SK-N-SH (cell line): ENCODE measurements around the gene RASGRF1. TPM values are rescaled to one million over a fixed set of nuclear protein-coding genes. Genes with fewer than 3 reads are reported as not detected.

Source experiments
- CTCF ChIA-PET: fragments of 300-600, 350-600 bp; formaldehyde crosslinking; extraction: SDS; loops from one replicate; lab custom pipeline; 2021; lab: Yijun Ruan, JAX
- POLR2A ChIA-PET: fragments of 350-600 bp; sonication (Branson Sonifier 250); formaldehyde crosslinking; extraction: SDS; loops from one replicate; lab custom pipeline; 2020; ENCODE audit warnings: antibody characterized with exemption, inconsistent platforms; lab: Yijun Ruan, JAX
- DNase-seq: peaks from one replicate; pipeline ENCODE4 v3.0.0; 2012
- H2AFZ ChIP-seq: fragments of 200-600 bp; sonication (generic); 2 replicates; pipeline ENCODE4 v1.8.1; 2016; ENCODE audit warnings: antibody characterized with exemption, mild to moderate bottlenecking, low read depth
- H3F3A ChIP-seq: fragments of 200-600 bp; sonication (generic); replicated peaks from 2 replicates; pipeline ENCODE3; 2016; ENCODE audit warnings: antibody characterized with exemption, mild to moderate bottlenecking; ENCODE audit not compliant: insufficient read depth
- H3K27ac ChIP-seq, 2 experiments: fragments of 200-500 bp in 1 of 2; fragments of 200-600 bp in 1 of 2; sonication (Bioruptor generic) in 1 of 2; sonication (generic), shearing (Covaris generic) in 1 of 2; 2 replicates each; pipeline versions ENCODE4 v1.5.1 to v1.6.1; 2014 to 2016; ENCODE audit warnings: low read depth in 2 of 2, inconsistent platforms in 1 of 2, low read length in 1 of 2, mild to moderate bottlenecking in 1 of 2, mixed read lengths in 1 of 2
- H3K27me3 ChIP-seq: fragments of 200-600 bp; sonication (generic), shearing (Covaris generic); 2 replicates; pipeline ENCODE4 v1.6.1; 2016; ENCODE audit warnings: mixed run types; ENCODE audit not compliant: insufficient read depth
- H3K36me3 ChIP-seq, 2 experiments: fragments of 200-500 bp in 1 of 2; fragments of 200-600 bp in 1 of 2; sonication (Bioruptor generic) in 1 of 2; sonication (generic) in 1 of 2; replicated peaks in 1 of 2; 2 replicates each; pipeline versions ENCODE3 to v1.5.1; 2014 to 2016; ENCODE audit warnings: low read length in 1 of 2, mild to moderate bottlenecking in 1 of 2; ENCODE audit not compliant: insufficient read depth in 2 of 2, control insufficient read depth in 1 of 2
- H3K4me1 ChIP-seq, 2 experiments: fragments of 200-500 bp in 1 of 2; fragments of 200-600 bp in 1 of 2; sonication (Bioruptor generic) in 1 of 2; sonication (generic), shearing (Covaris generic) in 1 of 2; 2 replicates each; pipeline versions ENCODE4 v1.5.1 to v1.6.1; 2014 to 2016; ENCODE audit warnings: low read depth in 1 of 2, low read length in 1 of 2, mixed run types in 1 of 2; ENCODE audit not compliant: insufficient read depth in 2 of 2, control insufficient read depth in 1 of 2
- H3K4me2 ChIP-seq: fragments of 200-600 bp; sonication (generic), shearing (Covaris generic); 2 replicates; pipeline ENCODE4 v1.6.1; 2017; ENCODE audit warnings: mixed run types
- H3K4me3 ChIP-seq, 2 experiments: fragments of 200-500 bp in 1 of 2; fragments of 200-600 bp in 1 of 2; sonication (Bioruptor generic) in 1 of 2; sonication (generic), shearing (Covaris generic) in 1 of 2; 2 replicates each; pipeline versions ENCODE4 v1.5.1 to v1.8.1; 2014 to 2016; ENCODE audit warnings: low read depth in 2 of 2, inconsistent platforms in 1 of 2, low read length in 1 of 2, mild to moderate bottlenecking in 1 of 2, mixed read lengths in 1 of 2, moderate library complexity in 1 of 2
- H3K79me2 ChIP-seq: fragments of 200-600 bp; sonication (generic); 2 replicates; pipeline ENCODE4 v1.8.1; 2017; ENCODE audit warnings: mild to moderate bottlenecking; ENCODE audit not compliant: insufficient read depth
- H3K9ac ChIP-seq: fragments of 200-600 bp; sonication (generic); 2 replicates; pipeline ENCODE4 v1.6.1; 2017; ENCODE audit warnings: mixed run types
- H3K9me2 ChIP-seq: fragments of 200-600 bp; sonication (generic); 2 replicates; pipeline ENCODE4 v1.6.1; 2017; ENCODE audit warnings: mixed run types
- H3K9me3 ChIP-seq: fragments of 200-600 bp; sonication (generic); 2 replicates; pipeline ENCODE4 v1.6.1; 2017; ENCODE audit warnings: mixed run types, mild to moderate bottlenecking, moderate library complexity
- H4K20me1 ChIP-seq: fragments of 200-600 bp; sonication (generic); 2 replicates; pipeline ENCODE4 v1.6.1; 2017; ENCODE audit warnings: mild to moderate bottlenecking, mixed run types; ENCODE audit not compliant: insufficient read depth
- EP300 ChIP-seq, 2 experiments: IDR thresholded peaks; 2 replicates each; pipeline versions ENCODE4 v1.4.0 to v1.6.1; 2012; ENCODE audit warnings: borderline replicate concordance in 1 of 2, low read depth in 1 of 2, low read length in 1 of 2
- FOSL2 ChIP-seq: IDR thresholded peaks from 2 replicates; pipeline ENCODE4 v1.4.0; 2012; ENCODE audit warnings: low read depth, mild to moderate bottlenecking, moderate library complexity, borderline replicate concordance
- FOXM1 ChIP-seq: IDR thresholded peaks from 2 replicates; pipeline ENCODE4 v1.4.0; 2012; ENCODE audit warnings: low read depth, mild to moderate bottlenecking
- IRF3 ChIP-seq: fragments of 150-350 bp; IDR thresholded peaks from 2 replicates; pipeline ENCODE4 v1.6.1; 2016; ENCODE audit warnings: mild to moderate bottlenecking, low read depth, low read length
- JUND ChIP-seq: IDR thresholded peaks from 2 replicates; pipeline ENCODE4 v1.4.0; 2012
- MAX ChIP-seq: IDR thresholded peaks from 2 replicates; pipeline ENCODE4 v1.4.0; 2012; ENCODE audit warnings: low read depth
- MEF2A ChIP-seq: IDR thresholded peaks from 2 replicates; pipeline ENCODE4 v1.4.0; 2012; ENCODE audit warnings: low read depth, borderline replicate concordance
- MXI1 ChIP-seq: IDR thresholded peaks from 2 replicates; pipeline ENCODE4 v1.6.1; 2012; ENCODE audit warnings: mild to moderate bottlenecking, low read depth, low read length, improper control_type of control experiment
- RAD21 ChIP-seq: IDR thresholded peaks from 2 replicates; pipeline ENCODE4 v1.6.1; 2012; ENCODE audit warnings: mild to moderate bottlenecking, low read length
- REST ChIP-seq: IDR thresholded peaks from 2 replicates; pipeline ENCODE4 v1.6.1; 2012; ENCODE audit warnings: mild to moderate bottlenecking, low read depth, low read length, moderate library complexity
- RXRA ChIP-seq: IDR thresholded peaks from 2 replicates; pipeline ENCODE4 v1.4.0; 2012; ENCODE audit warnings: low read depth, mild to moderate bottlenecking, borderline replicate concordance
- SMC3 ChIP-seq: IDR thresholded peaks from 2 replicates; pipeline ENCODE4 v1.6.1; 2012; ENCODE audit warnings: low read depth, low read length, improper control_type of control experiment
- TCF12 ChIP-seq: IDR thresholded peaks from 2 replicates; pipeline ENCODE4 v1.4.0; 2012
- USF2 ChIP-seq: fragments of 150-350 bp; IDR thresholded peaks from 2 replicates; pipeline ENCODE4 v1.6.1; 2017; ENCODE audit warnings: antibody characterized with exemption, low read length, low read depth, borderline replicate concordance
- YY1 ChIP-seq: IDR thresholded peaks from 2 replicates; pipeline ENCODE4 v1.4.0; 2012; ENCODE audit warnings: low read depth, mild to moderate bottlenecking
- WGBS: methylation state at CpG from one replicate; pipeline ENCODE4 v1.1.6; 2017; ENCODE audit warnings: low lambda C conversion rate; 5-methylcytosine and 5-hydroxymethylcytosine counted together
- polyA plus RNA-seq, 3 experiments: library from polyadenylated mRNA; depleted of rRNA; stranded (reverse); fragments of >200 nt; gene quantifications; 2 replicates each; pipeline ENCODE4 v1.2.3, GENCODE V29; 2012

RASGRF1 gene
- polyA plus RNA-seq, 1 of the 3 experiments (the other 2 are of a cell fraction) = 0.10 TPM

GRCh38 chr15:78929536-78930264 is 160.9 kb downstream of the RASGRF1 start:
- no peak for TF ChIP-seq SMC3
- TF ChIP-seq EP300 (IDR thresholded peaks at IDR 0.05; ENCODE audit: borderline replicate concordance in 1 of 2, low read depth in 1 of 2, low read length in 1 of 2) = no peak
- TF ChIP-seq REST = no peak
- no peak for TF ChIP-seq FOSL2
- TF ChIP-seq MEF2A = no peak
- H3F3A ChIP-seq = no peaks in the 10 kb centered on the region
- no peaks in the 10 kb centered on the region for H3K27me3 ChIP-seq
- H3K9me2 ChIP-seq = no peaks in the 10 kb centered on the region
- ChIA-PET POLR2A (no interaction called here), CTCF (interaction anchor here (3.8 to 4.7 kb wide), 2 partner anchors 20 to 255 kb away, joined by 14 to 18 read pairs; no protein-coding TSS in a partner anchor)
- H3K4me2 ChIP-seq = no peak overlapping the region
- H3K4me3 ChIP-seq = no peak overlapping the region
- peaks cover 3% of the 10 kb centered on the region; the same call in 1 of the 2 replicates for H4K20me1 ChIP-seq
- 92% methylated on average over 8 of the region's 16 CpGs for WGBS
- H3K9me3 ChIP-seq = no peaks in the 10 kb centered on the region
- peak overlapping the region in 1 of 2 experiments; percentile 5; a peak in 1 of 4 replicates for H3K27ac ChIP-seq
- no peak overlapping the region for H3K9ac ChIP-seq
- no peaks in the 10 kb centered on the region for H3K79me2 ChIP-seq
- no peak overlapping the region for H2AFZ ChIP-seq
- H3K36me3 ChIP-seq = peaks cover 0 to 16% of the 10 kb centered on the region in 2 experiments
- no peak for DNase-seq
- H3K4me1 ChIP-seq = peaks cover 8 to 31% of the 10 kb centered on the region in 2 experiments; a peak in 3 of 4 replicates

GRCh38 chr15:78928616-78929093 is 161.9 kb downstream of the RASGRF1 start:
- Histone ChIP-seq H4K20me1 (peaks cover 3% of the 10 kb centered on the region; the same call in 1 of the 2 replicates), H3K4me3 (no peak overlapping the region), H3K36me3 (peaks cover 1 to 16% of the 10 kb centered on the region in 2 experiments), H3K9me2 (no peaks in the 10 kb centered on the region), H3K27me3 (no peaks in the 10 kb centered on the region), H3K9me3 (no peaks in the 10 kb centered on the region), H3K79me2 (no peaks in the 10 kb centered on the region), H3K9ac (no peak overlapping the region), H3K4me2 (no peak overlapping the region), H2AFZ (no peak overlapping the region), H3K4me1 (peaks cover 8 to 27% of the 10 kb centered on the region in 2 experiments; a peak in 3 of 4 replicates), H3F3A (no peaks in the 10 kb centered on the region), H3K27ac (no peak overlapping the region)
- CTCF ChIA-PET = interaction anchor here (0.8 kb wide), 1 partner anchor 16 kb away, joined by 3 read pairs; no protein-coding TSS in a partner anchor
- DNase-seq = no peak
- POLR2A ChIA-PET = no interaction called here
- WGBS = 91% methylated on average over 14 of the region's 14 CpGs
- no peak for TF ChIP-seq USF2
- TF ChIP-seq FOXM1 = no peak
- no peak for TF ChIP-seq MXI1
- TF ChIP-seq SMC3 = no peak
- no peak for TF ChIP-seq REST
- no peak for TF ChIP-seq RAD21
- TF ChIP-seq JUND = no peak
- no peak for TF ChIP-seq TCF12
- TF ChIP-seq RXRA = no peak
- TF ChIP-seq MAX = no peak
- TF ChIP-seq YY1 = no peak
- TF ChIP-seq IRF3 = no peak
- no peak for TF ChIP-seq EP300 (IDR thresholded peaks at IDR 0.05; ENCODE audit: borderline replicate concordance in 1 of 2, low read depth in 1 of 2, low read length in 1 of 2)
